WERI-Rb-1 (cell line): ENCODE measurements around the gene LRFN3.
A peak's percentile ranks its signal among the peaks of the same experiment; 100 is the strongest.

Experiments
- DNase-seq: peaks from one replicate; pipeline ENCODE4 v3.0.0-alpha.2; 2020
- H3K27ac ChIP-seq: fragments of 250-450 bp; sonication (Bioruptor Pico); 2 replicates; pipeline ENCODE4 v1.5.1; 2020; ENCODE audit warnings: mild to moderate bottlenecking, moderate library complexity
- H3K27me3 ChIP-seq: fragments of 250-450 bp; sonication (Bioruptor Pico); 2 replicates; pipeline ENCODE4 v1.5.1; 2021; ENCODE audit warnings: mild to moderate bottlenecking, low read depth, moderate library complexity; ENCODE audit not compliant: insufficient read depth, severe bottlenecking
- H3K36me3 ChIP-seq: fragments of 250-450 bp; sonication (Bioruptor Pico); 2 replicates; pipeline ENCODE4 v1.5.1; 2020; ENCODE audit warnings: mild to moderate bottlenecking, moderate library complexity
- H3K4me3 ChIP-seq: 2 replicates; pipeline ENCODE4 v1.5.1; 2011; ENCODE audit warnings: low read depth, mild to moderate bottlenecking, control low read depth, low read length
- H3K9me3 ChIP-seq: fragments of 250-450 bp; sonication (Bioruptor Pico); 2 replicates; pipeline ENCODE4 v1.5.1; 2021; ENCODE audit warnings: mild to moderate bottlenecking, moderate library complexity; ENCODE audit not compliant: severe bottlenecking
- TF ChIP-seq, protein P1 (sequence below): IDR thresholded peaks from 2 replicates; pipeline ENCODE4 v1.5.1; 2011; ENCODE audit warnings: low read depth, mild to moderate bottlenecking, control low read depth, inconsistent platforms, low read length

The LRFN3 gene

DNA sequence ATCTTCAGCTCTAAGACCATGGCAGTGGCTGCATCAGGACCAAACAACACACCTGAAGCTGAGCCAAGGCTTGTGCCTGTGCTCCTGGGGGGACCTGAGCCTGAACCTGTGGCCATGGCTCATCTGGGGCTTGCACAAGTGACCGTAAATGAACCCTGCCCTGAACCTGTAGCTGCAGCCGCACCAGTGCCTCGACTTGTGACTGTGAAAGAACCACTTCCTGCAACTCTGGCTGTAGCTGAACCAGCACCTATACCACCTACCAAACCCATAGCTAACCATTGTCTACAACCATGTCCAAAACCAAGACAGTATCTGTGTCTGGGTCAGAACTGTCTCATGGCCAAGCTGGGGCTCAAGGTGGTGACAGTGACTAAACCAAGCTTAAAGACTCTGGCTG, 30.6 kb downstream of the LRFN3 start:
- no peak overlapping the region for H3K27ac ChIP-seq
- no peak overlapping the region for H3K4me3 ChIP-seq
- H3K9me3 ChIP-seq: no peaks in the 10 kb centered on the region
- TF ChIP-seq, protein P1, sequence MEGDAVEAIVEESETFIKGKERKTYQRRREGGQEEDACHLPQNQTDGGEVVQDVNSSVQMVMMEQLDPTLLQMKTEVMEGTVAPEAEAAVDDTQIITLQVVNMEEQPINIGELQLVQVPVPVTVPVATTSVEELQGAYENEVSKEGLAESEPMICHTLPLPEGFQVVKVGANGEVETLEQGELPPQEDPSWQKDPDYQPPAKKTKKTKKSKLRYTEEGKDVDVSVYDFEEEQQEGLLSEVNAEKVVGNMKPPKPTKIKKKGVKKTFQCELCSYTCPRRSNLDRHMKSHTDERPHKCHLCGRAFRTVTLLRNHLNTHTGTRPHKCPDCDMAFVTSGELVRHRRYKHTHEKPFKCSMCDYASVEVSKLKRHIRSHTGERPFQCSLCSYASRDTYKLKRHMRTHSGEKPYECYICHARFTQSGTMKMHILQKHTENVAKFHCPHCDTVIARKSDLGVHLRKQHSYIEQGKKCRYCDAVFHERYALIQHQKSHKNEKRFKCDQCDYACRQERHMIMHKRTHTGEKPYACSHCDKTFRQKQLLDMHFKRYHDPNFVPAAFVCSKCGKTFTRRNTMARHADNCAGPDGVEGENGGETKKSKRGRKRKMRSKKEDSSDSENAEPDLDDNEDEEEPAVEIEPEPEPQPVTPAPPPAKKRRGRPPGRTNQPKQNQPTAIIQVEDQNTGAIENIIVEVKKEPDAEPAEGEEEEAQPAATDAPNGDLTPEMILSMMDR: no peak
- H3K27me3 ChIP-seq: no peaks in the 10 kb centered on the region
- H3K36me3 ChIP-seq: no peaks in the 10 kb centered on the region
- no peak for DNase-seq

DNA sequence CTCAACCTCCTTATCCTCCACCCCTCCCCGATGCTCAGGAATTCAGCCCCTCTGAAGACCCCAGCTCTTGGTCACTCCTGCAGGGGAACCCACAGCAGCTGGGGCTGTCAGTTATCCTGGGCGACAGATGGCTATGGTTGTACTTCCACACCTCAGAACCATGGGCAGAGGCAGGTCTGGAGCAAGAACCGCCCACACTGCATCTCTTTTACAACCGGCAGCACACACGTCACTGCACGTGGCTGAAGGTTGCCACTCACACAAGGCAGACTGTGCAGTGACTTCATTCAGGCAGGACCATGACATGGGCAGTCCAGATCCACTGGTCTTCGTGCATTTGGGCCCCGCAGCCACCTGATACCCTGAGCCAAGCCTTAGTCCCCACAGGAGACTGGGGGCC, 37.3 kb downstream of the LRFN3 start:
- TF ChIP-seq, protein P1: no peak
- no peak overlapping the region for H3K27ac ChIP-seq
- no peaks in the 10 kb centered on the region for H3K36me3 ChIP-seq
- H3K4me3 ChIP-seq: no peak overlapping the region
- no peaks in the 10 kb centered on the region for H3K9me3 ChIP-seq
- H3K27me3 ChIP-seq: no peaks in the 10 kb centered on the region
- peak; percentile 52 for DNase-seq

DNA sequence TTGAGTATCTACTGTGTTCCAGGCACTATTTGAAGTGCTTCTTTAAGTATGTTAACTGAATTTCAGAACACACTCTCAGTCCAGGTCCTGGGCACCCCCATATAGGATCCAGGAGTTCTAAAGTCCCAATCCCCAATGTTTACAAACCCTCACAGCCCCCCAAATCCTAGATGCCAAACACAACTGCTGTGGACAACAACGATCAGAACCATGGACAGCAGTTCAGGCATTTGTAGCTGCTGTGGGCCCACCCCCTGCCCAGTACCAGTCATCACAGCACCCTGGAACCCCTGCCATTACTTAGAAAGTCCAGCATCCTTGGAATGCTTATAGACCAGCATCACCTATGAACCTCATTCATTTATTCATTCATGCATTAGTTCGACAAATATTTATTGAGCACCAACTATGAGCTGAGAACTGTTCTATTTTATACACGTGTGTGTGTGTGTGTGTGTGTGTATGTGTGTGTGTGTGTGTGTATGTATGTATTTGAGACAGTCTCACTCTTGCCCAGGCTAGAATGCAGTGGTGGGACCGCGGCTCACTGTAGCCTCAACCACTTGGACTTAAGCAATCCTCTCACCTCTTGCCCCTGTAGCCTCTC, 39.5 kb downstream of the LRFN3 start:
- no peak for DNase-seq
- Histone ChIP-seq H3K4me3 (no peak overlapping the region), H3K27ac (no peak overlapping the region), H3K36me3 (no peaks in the 10 kb centered on the region), H3K9me3 (no peaks in the 10 kb centered on the region), H3K27me3 (no peaks in the 10 kb centered on the region)
- TF ChIP-seq, protein P1: no peak

DNA sequence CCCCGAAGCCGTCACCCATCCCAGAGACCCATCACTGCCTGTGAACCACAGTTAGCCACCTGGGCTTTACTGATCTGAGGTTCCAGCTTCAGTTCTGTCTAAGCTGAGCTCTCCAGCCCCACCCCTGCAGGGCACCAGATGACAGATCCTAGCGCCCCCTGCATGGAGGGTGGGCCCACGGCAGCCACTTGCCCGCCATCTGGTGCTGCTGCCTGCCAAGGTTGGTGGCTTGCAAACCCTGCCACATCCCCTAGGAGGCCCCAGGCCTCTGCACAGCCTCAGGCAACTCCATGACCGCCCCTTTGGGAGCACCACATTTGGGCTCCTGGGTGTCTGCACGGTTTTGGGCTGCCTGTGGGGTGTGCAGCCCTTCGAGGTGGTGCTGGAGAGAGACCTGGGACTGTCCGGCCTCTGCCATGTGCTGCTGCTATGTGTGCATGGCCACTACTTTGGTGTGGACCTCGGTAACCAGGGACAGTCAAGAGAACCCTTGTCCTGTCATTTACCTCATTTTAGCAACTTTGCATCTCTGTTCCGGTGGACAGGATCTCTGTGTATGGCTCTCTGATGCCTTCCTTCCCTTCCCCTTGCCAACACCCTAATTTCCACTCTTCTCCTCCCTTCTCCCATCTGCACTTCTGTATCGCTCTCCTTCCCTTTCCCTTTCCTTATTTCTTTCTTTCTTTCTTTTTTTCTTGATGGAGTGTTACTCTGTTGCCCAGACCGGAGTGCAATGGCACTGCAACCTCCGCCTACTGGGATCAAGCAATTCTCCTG, 41.5 kb downstream of the LRFN3 start:
- Histone ChIP-seq H3K27ac (peak overlapping the region; percentile 32; the same call in 1 of the 2 replicates), H3K4me3 (no peak overlapping the region)
- peak; percentile 96 for DNase-seq

DNA sequence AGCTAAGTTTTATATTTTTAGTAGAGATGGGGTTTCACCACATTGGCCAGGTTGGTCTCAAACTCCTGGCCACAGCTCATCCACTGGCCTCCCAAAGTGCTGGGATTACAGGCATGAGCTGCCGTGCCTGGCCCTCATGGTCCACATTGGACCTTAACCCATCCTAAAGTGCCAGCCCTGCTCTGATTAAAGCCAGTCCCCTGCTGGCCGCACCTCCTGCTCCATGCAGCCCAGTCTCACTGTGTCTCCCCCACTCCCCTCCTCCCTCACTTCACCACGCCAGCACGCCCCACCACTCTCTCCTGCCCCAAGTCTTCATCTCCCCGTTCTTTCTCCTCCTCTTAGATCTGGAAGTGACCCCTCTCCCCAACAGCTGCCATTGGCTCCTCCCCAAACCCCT, 42.1 kb downstream of the LRFN3 start:
- H3K4me3 ChIP-seq: no peak overlapping the region
- no peak overlapping the region for H3K27ac ChIP-seq
- no peaks in the 10 kb centered on the region for H3K9me3 ChIP-seq
- H3K27me3 ChIP-seq: no peaks in the 10 kb centered on the region
- no peak for DNase-seq
- H3K36me3 ChIP-seq: no peaks in the 10 kb centered on the region
- TF ChIP-seq, protein P1: no peak

More for the DNA sequence above, 41.5 kb downstream of the LRFN3 start:
- no peaks in the 10 kb centered on the region for H3K27me3 ChIP-seq
- no peaks in the 10 kb centered on the region for H3K9me3 ChIP-seq
- TF ChIP-seq, protein P1: peak; percentile 90
- no peaks in the 10 kb centered on the region for H3K36me3 ChIP-seq
